ENCODE measurements around the gene ADAM15. TPM values are rescaled to one million over a fixed set of nuclear protein-coding genes. Genes with fewer than 3 reads are reported as not detected.
A peak's percentile ranks its signal among the peaks of the same experiment; 100 is the strongest.

Gene ADAM15
- total and polyA plus RNA-seq, 2 experiments from 2014 or later, result 19.5 to 25.2 TPM

GRCh38 chr1:155083052-155083541 is 32.0 kb downstream of the ADAM15 start:
- TF ChIP-seq, protein P1, sequence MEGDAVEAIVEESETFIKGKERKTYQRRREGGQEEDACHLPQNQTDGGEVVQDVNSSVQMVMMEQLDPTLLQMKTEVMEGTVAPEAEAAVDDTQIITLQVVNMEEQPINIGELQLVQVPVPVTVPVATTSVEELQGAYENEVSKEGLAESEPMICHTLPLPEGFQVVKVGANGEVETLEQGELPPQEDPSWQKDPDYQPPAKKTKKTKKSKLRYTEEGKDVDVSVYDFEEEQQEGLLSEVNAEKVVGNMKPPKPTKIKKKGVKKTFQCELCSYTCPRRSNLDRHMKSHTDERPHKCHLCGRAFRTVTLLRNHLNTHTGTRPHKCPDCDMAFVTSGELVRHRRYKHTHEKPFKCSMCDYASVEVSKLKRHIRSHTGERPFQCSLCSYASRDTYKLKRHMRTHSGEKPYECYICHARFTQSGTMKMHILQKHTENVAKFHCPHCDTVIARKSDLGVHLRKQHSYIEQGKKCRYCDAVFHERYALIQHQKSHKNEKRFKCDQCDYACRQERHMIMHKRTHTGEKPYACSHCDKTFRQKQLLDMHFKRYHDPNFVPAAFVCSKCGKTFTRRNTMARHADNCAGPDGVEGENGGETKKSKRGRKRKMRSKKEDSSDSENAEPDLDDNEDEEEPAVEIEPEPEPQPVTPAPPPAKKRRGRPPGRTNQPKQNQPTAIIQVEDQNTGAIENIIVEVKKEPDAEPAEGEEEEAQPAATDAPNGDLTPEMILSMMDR (IDR thresholded peaks at IDR 0.05; ENCODE audit: low read depth, low read length), result no peak
- no peaks in the 10 kb centered on the region for H3K36me3 ChIP-seq
- no peak for DNase-seq (ENCODE audit: low read depth in 1 of 2, low spot score in 1 of 2)
- no peak overlapping the region for H3K4me3 ChIP-seq
- peaks cover 15% of the 10 kb centered on the region for H3K4me1 ChIP-seq (ENCODE audit: low read depth)
- peaks cover 26% of the 10 kb centered on the region for H3K27me3 ChIP-seq
- no peaks in the 10 kb centered on the region for H3K9me3 ChIP-seq (ENCODE audit: low read depth)
- H3K27ac ChIP-seq, result no peak overlapping the region

GRCh38 chr1:155083865-155084721 is 33.0 kb downstream of the ADAM15 start:
- H3K4me1 ChIP-seq (ENCODE audit: low read depth), result peaks cover 10% of the 10 kb centered on the region
- TF ChIP-seq, protein P1 (IDR thresholded peaks at IDR 0.05; ENCODE audit: low read depth, low read length), result peak; percentile 32
- peak overlapping the region; percentile 74 for H3K4me3 ChIP-seq
- peak; percentile 30 to 39 for DNase-seq (ENCODE audit: low read depth in 1 of 2, low spot score in 1 of 2)
- no peaks in the 10 kb centered on the region for H3K9me3 ChIP-seq (ENCODE audit: low read depth)
- H3K27ac ChIP-seq, result no peak overlapping the region
- H3K27me3 ChIP-seq, result peaks cover 26% of the 10 kb centered on the region
- no peaks in the 10 kb centered on the region for H3K36me3 ChIP-seq

DNA sequence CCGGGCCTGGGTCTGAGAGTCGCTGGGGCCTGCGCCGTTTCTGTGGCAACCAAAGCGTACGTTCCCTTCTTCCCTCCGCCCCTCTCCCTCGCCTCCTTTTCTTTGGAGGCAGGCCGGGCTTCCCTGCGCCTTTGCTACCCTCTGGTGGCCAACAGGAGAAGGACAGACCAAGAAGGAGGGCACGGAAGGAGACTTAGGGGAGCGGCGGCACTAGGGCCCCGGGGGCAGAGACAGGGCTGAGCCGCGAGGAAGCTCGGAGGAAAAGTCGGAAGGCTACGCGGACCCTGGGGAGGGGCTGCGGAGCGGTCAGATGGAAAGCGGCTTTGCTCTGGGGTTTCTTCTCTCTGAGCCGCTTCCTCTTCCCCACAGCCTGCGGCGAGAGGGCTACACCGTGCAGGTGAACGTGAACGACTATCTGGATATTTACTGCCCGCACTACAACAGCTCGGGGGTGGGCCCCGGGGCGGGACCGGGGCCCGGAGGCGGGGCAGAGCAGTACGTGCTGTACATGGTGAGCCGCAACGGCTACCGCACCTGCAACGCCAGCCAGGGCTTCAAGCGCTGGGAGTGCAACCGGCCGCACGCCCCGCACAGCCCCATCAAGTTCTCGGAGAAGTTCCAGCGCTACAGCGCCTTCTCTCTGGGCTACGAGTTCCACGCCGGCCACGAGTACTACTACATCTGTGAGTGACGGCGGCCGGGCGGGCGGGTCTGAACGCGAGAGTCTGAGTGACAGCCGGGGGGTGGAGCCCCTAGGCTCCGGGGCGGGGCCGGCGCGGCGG is 33.8 kb downstream of the ADAM15 start:
- Histone ChIP-seq H3K27me3 (peaks cover 26% of the 10 kb centered on the region), H3K36me3 (no peaks in the 10 kb centered on the region), H3K9me3 (ENCODE audit: low read depth) (no peaks in the 10 kb centered on the region), H3K27ac (peak overlapping the region; percentile 34), H3K4me3 (peak overlapping the region; percentile 74), H3K4me1 (ENCODE audit: low read depth) (peaks cover 10% of the 10 kb centered on the region)
- DNase-seq (ENCODE audit: low read depth in 1 of 2, low spot score in 1 of 2), result peak; percentile 95 to 97
- TF ChIP-seq, protein P1 (IDR thresholded peaks at IDR 0.05; ENCODE audit: low read depth, low read length), result peak; percentile 87

DNA sequence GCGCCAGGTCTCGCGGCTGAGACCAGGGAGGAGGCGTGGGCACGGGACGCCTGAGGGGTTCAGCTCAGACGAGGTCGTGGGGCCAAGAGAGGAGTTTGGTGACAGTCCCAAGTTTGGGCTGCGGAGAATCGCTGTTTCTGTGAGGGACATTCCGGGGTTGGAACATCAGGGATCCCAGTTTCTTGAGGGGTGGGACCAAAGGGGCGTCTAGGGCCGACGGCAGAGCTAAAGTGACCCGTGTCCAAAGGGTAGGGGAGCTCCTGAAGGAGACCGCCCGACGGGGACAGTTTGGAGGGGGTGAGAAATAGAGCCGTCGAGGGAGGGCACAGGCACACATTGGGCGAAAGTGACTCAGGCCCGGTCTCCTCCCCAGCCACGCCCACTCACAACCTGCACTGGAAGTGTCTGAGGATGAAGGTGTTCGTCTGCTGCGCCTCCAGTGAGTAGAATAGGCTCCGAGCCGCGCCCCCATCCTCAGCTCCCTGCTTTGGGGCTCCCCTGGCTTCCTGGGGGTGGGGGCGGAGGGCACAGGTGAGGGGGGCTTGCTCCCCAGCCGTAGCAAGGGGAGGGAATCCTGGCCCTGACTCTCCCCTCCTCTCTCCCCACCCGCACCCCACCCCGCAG is 34.5 kb downstream of the ADAM15 start:
- peaks cover 10% of the 10 kb centered on the region for H3K4me1 ChIP-seq (ENCODE audit: low read depth)
- H3K27ac ChIP-seq, result no peak overlapping the region
- DNase-seq (ENCODE audit: low read depth in 1 of 2, low spot score in 1 of 2), result peak; percentile 33 to 41
- peak overlapping the region; percentile 74 for H3K4me3 ChIP-seq
- no peaks in the 10 kb centered on the region for H3K36me3 ChIP-seq
- no peaks in the 10 kb centered on the region for H3K9me3 ChIP-seq (ENCODE audit: low read depth)
- TF ChIP-seq, protein P1 (IDR thresholded peaks at IDR 0.05; ENCODE audit: low read depth, low read length), result no peak
- H3K27me3 ChIP-seq, result peaks cover 26% of the 10 kb centered on the region

GRCh38 chr1:155086128-155086741 is 35.1 kb downstream of the ADAM15 start:
- Histone ChIP-seq H3K4me3 (peak overlapping the region; percentile 74), H3K4me1 (ENCODE audit: low read depth) (peaks cover 10% of the 10 kb centered on the region), H3K36me3 (no peaks in the 10 kb centered on the region), H3K27ac (no peak overlapping the region), H3K9me3 (ENCODE audit: low read depth) (no peaks in the 10 kb centered on the region), H3K27me3 (peaks cover 25% of the 10 kb centered on the region)
- TF ChIP-seq, protein P1 (IDR thresholded peaks at IDR 0.05; ENCODE audit: low read depth, low read length), result peak; percentile 87
- DNase-seq (ENCODE audit: low read depth in 1 of 2, low spot score in 1 of 2), result peak; percentile 59 to 68

All from cardiac muscle cell (in vitro differentiated cells and primary cell).